H1 (cell line): Measurements from ENCODE around the gene RSPO3. TPM values are rescaled to one million over a fixed set of nuclear protein-coding genes. Genes with fewer than 3 reads are reported as not detected.

Experiments used
- CTCF ChIA-PET: fragments of 300-600 bp; sonication (Branson Sonifier 250); formaldehyde crosslinking; loops from one replicate; lab custom pipeline; 2021; ENCODE audit not compliant: partially characterized antibody; lab: Charles Lee
- POLR2A ChIA-PET: fragments of 300-600 bp; sonication (Branson Sonifier 250); formaldehyde crosslinking; loops from one replicate; lab custom pipeline; 2021; ENCODE audit warnings: inconsistent platforms; ENCODE audit not compliant: partially characterized antibody; lab: Charles Lee
- DNase-seq, 2 experiments: peaks; one replicate each; pipeline versions ENCODE4 v3.0.0 to v3.0.0-alpha.2; 2010 to 2022; ENCODE audit warnings: low spot score in 2 of 2, low read depth in 1 of 2, mixed read lengths in 1 of 2
- FAIRE-seq: peaks from 2 replicates; lab custom pipeline; 2011; peaks lifted over from hg19 to GRCh38; lab: Jason Lieb, UNC
- H2AFZ ChIP-seq: 2 replicates; pipeline ENCODE4 v1.8.1; 2012; ENCODE audit warnings: low read length, inconsistent platforms
- H2AK5ac ChIP-seq: 2 replicates; pipeline ENCODE4 v1.6.1; 2013; ENCODE audit warnings: low read depth, low read length
- H2BK120ac ChIP-seq: replicated peaks from 2 replicates; pipeline ENCODE3; 2013; ENCODE audit warnings: low read depth, low read length, inconsistent platforms
- H2BK12ac ChIP-seq: 2 replicates; pipeline ENCODE4 v1.6.1; 2013; ENCODE audit warnings: low read depth, low read length
- H2BK15ac ChIP-seq: 2 replicates; pipeline ENCODE4 v1.6.1; 2013; ENCODE audit warnings: low read length
- H2BK20ac ChIP-seq: 2 replicates; pipeline ENCODE4 v1.6.1; 2013; ENCODE audit warnings: low read length
- H2BK5ac ChIP-seq: 2 replicates; pipeline ENCODE4 v1.6.1; 2013; ENCODE audit warnings: low read depth, low read length
- H3K14ac ChIP-seq: 2 replicates; pipeline ENCODE4 v1.6.1; 2013; ENCODE audit warnings: inconsistent platforms; ENCODE audit not compliant: insufficient read length
- H3K18ac ChIP-seq: 2 replicates; pipeline ENCODE4 v1.6.1; 2013; ENCODE audit warnings: low read length; ENCODE audit errors: extremely low read depth
- H3K23ac ChIP-seq: 2 replicates; pipeline ENCODE4 v1.6.1; 2013; ENCODE audit warnings: inconsistent platforms; ENCODE audit not compliant: insufficient read length
- H3K23me2 ChIP-seq: 2 replicates; pipeline ENCODE4 v1.6.1; 2013; ENCODE audit warnings: low read depth, low read length
- H3K27ac ChIP-seq: 2 replicates; pipeline ENCODE4 v1.6.1; 2011; ENCODE audit warnings: low read depth, low read length, inconsistent platforms
- H3K27me3 ChIP-seq, 4 experiments: replicated peaks in 1 of 4; 1 replicate in 1 of 4; 2 replicates in 3 of 4; pipeline versions ENCODE4 v1.6.1 to v1.8.1; 2011 to 2013; ENCODE audit warnings: low read length in 3 of 4, mild to moderate bottlenecking in 3 of 4, inconsistent platforms in 2 of 4, mixed read lengths in 2 of 4, moderate library complexity in 1 of 4; ENCODE audit not compliant: control insufficient read depth in 3 of 4, insufficient read depth in 3 of 4; ENCODE audit errors: extremely low read depth in 1 of 4
- H3K36me3 ChIP-seq, 4 experiments: 2 replicates each; pipeline versions ENCODE4 v1.6.1 to v1.8.1; 2011 to 2013; ENCODE audit warnings: mild to moderate bottlenecking in 4 of 4, low read length in 3 of 4, moderate library complexity in 2 of 4, control low read depth in 1 of 4, inconsistent platforms in 1 of 4; ENCODE audit not compliant: insufficient read depth in 4 of 4, control insufficient read depth in 2 of 4
- H3K4ac ChIP-seq: replicated peaks from 2 replicates; pipeline ENCODE3; 2013; ENCODE audit warnings: low read length, low read depth, mixed read lengths, inconsistent platforms; ENCODE audit not compliant: insufficient read length
- H3K4me1 ChIP-seq, 4 experiments: replicated peaks in 1 of 4; 1 replicate in 1 of 4; 2 replicates in 3 of 4; pipeline versions ENCODE4 v1.6.1 to v1.8.1; 2011 to 2013; ENCODE audit warnings: low read length in 3 of 4, inconsistent platforms in 2 of 4, mixed read lengths in 1 of 4; ENCODE audit not compliant: insufficient read depth in 4 of 4, control insufficient read depth in 3 of 4
- H3K4me2 ChIP-seq, 2 experiments: 2 replicates each; pipeline versions ENCODE4 v1.6.1 to v1.8.1; 2011 to 2013; ENCODE audit warnings: low read depth in 2 of 2, low read length in 2 of 2, control low read depth in 1 of 2, inconsistent platforms in 1 of 2, mild to moderate bottlenecking in 1 of 2; ENCODE audit not compliant: insufficient read depth in 1 of 2
- H3K4me3 ChIP-seq, 4 experiments: fragments of 200-600, 300-600 bp in 1 of 4; sonication (generic), shearing (Covaris generic), sonication (Bioruptor Twin) in 1 of 4; 2 replicates each; pipeline versions ENCODE4 v1.5.1 to v1.8.1; 2011 to 2016; ENCODE audit warnings: low read length in 4 of 4, low read depth in 3 of 4, control low read depth in 2 of 4, inconsistent platforms in 2 of 4, mild to moderate bottlenecking in 2 of 4, mixed read lengths in 1 of 4, moderate library complexity in 1 of 4; ENCODE audit not compliant: insufficient read depth in 2 of 4; ENCODE audit errors: extremely low read depth in 1 of 4
- H3K56ac ChIP-seq: replicated peaks from 2 replicates; pipeline ENCODE3; 2013; ENCODE audit warnings: low read depth, mild to moderate bottlenecking, mixed read lengths, low read length, inconsistent platforms; ENCODE audit not compliant: insufficient read length
- H3K79me1 ChIP-seq: 2 replicates; pipeline ENCODE4 v1.6.1; 2013; ENCODE audit warnings: low read depth, low read length, control low read depth
- H3K79me2 ChIP-seq, 2 experiments: 2 replicates each; pipeline versions ENCODE4 v1.6.1 to v1.8.1; 2012 to 2013; ENCODE audit warnings: low read length in 2 of 2, mild to moderate bottlenecking in 2 of 2, inconsistent platforms in 1 of 2; ENCODE audit not compliant: insufficient read depth in 2 of 2, control insufficient read depth in 1 of 2
- H3K9ac ChIP-seq, 4 experiments: replicated peaks in 1 of 4; 1 replicate in 1 of 4; 2 replicates in 3 of 4; pipeline versions ENCODE4 v1.6.1 to v1.8.1; 2011 to 2013; ENCODE audit warnings: low read depth in 3 of 4, low read length in 3 of 4, control low read depth in 2 of 4, mild to moderate bottlenecking in 2 of 4, moderate library complexity in 2 of 4, inconsistent platforms in 1 of 4; ENCODE audit errors: extremely low read depth in 1 of 4
- H3K9me3 ChIP-seq, 2 experiments: 2 replicates each; pipeline versions ENCODE4 v1.6.1 to v1.8.1; 2012 to 2013; ENCODE audit warnings: mild to moderate bottlenecking in 2 of 2, moderate library complexity in 2 of 2, control low read depth in 1 of 2, inconsistent platforms in 1 of 2, low read depth in 1 of 2, low read length in 1 of 2, mixed read lengths in 1 of 2; ENCODE audit not compliant: insufficient read depth in 2 of 2
- H4K20me1 ChIP-seq, 2 experiments: replicated peaks in 1 of 2; 2 replicates each; pipeline versions ENCODE3 to v1.8.1; 2011 to 2013; ENCODE audit warnings: inconsistent platforms in 2 of 2, low read length in 2 of 2, mild to moderate bottlenecking in 1 of 2; ENCODE audit not compliant: insufficient read depth in 2 of 2, control insufficient read depth in 1 of 2
- H4K5ac ChIP-seq: 2 replicates; pipeline ENCODE4 v1.6.1; 2013; ENCODE audit warnings: low read length, low read depth, mixed read lengths, inconsistent platforms; ENCODE audit not compliant: insufficient read length
- H4K8ac ChIP-seq: 2 replicates; pipeline ENCODE4 v1.8.0; 2013; ENCODE audit warnings: mild to moderate bottlenecking, moderate library complexity, low read length, inconsistent platforms; ENCODE audit not compliant: insufficient read depth; ENCODE audit errors: extremely low read depth
- H4K91ac ChIP-seq: replicated peaks from 2 replicates; pipeline ENCODE3; 2013; ENCODE audit warnings: low read length, mixed read lengths, inconsistent platforms; ENCODE audit not compliant: insufficient read length
- CHD1 ChIP-seq: IDR thresholded peaks from 2 replicates; pipeline ENCODE4 v1.6.1; 2012; ENCODE audit warnings: low read depth, low read length, improper control_type of control experiment
- KDM5A ChIP-seq: fragments of 200-600 bp; IDR thresholded peaks from 2 replicates; pipeline ENCODE4 v1.7.1; 2012; ENCODE audit warnings: mild to moderate bottlenecking, low read length, inconsistent platforms, mixed read lengths
- RBBP5 ChIP-seq: IDR thresholded peaks from 2 replicates; pipeline ENCODE4 v1.7.1; 2012; ENCODE audit warnings: low read depth, mild to moderate bottlenecking, inconsistent platforms, low read length, moderate library complexity, borderline replicate concordance
- RNF2 ChIP-seq: fragments of 200-900, 300-1000 bp; sonication (generic); IDR thresholded peaks from 2 replicates; pipeline ENCODE4 v1.7.1; 2016; ENCODE audit warnings: borderline replicate concordance, low read depth, mild to moderate bottlenecking, antibody characterized with exemption, low read length; ENCODE audit not compliant: poor library complexity, severe bottlenecking; ENCODE audit errors: missing control alignments
- SUZ12 ChIP-seq: fragments of 200-600 bp; sonication (generic); IDR thresholded peaks from 2 replicates; pipeline ENCODE4 v1.6.1; 2012; ENCODE audit warnings: mild to moderate bottlenecking, inconsistent platforms, low read length, moderate library complexity, mixed read lengths
- TEAD4 ChIP-seq: IDR thresholded peaks from 2 replicates; pipeline ENCODE4 v1.6.1; 2012; ENCODE audit warnings: low read depth, low read length, inconsistent platforms, mixed read lengths
- WGBS, 2 experiments: shearing (Covaris generic) in 1 of 2; methylation state at CpG; one replicate each; pipeline versions ENCODE4 v1.1.6 to v1.1.7; 2013 to 2015; ENCODE audit warnings: low lambda C conversion rate in 2 of 2, mixed read lengths in 2 of 2, inconsistent platforms in 1 of 2, low coverage in 1 of 2, missing lambda C conversion rate in 1 of 2; ENCODE audit not compliant: insufficient replicate concordance in 2 of 2, insufficient coverage in 1 of 2, insufficient read length in 1 of 2; ENCODE audit errors: extremely low coverage in 1 of 2, missing lambda C conversion rate in 1 of 2; 5-methylcytosine and 5-hydroxymethylcytosine counted together
- polyA plus RNA-seq, 7 experiments: library from polyadenylated mRNA; depleted of rRNA in 3 of 7; stranded (reverse) in 5 of 7; unstranded in 2 of 7; fragments of >200 nt in 5 of 7; fragments of 200-250 nt in 2 of 7; gene quantifications; 1 replicate in 5 of 7; 2 replicates in 1 of 7; 4 replicates in 1 of 7; pipeline versions ENCODE4 v1.2.1 to v1.2.3, GENCODE V29; 2011 to 2013; ENCODE audit warnings: missing spikeins in 2 of 7, mixed read lengths in 2 of 7
- total RNA-seq: library from RNA; stranded (reverse); fragmentation: NEBNext Ultra II Directional; extraction: Animal tissue kit (Norgen Biotek cat#: 25700); gene quantifications from 2 replicates; pipeline ENCODE4 v1.2.1, GENCODE V29; 2021

Gene RSPO3
- total and polyA plus RNA-seq, 2 of the 8 experiments (the other 6 are each of a cell fraction or from before 2014, with no cell fraction given), result not detected

GRCh38 chr6:127131275-127131674 is 12.8 kb downstream of the RSPO3 start:
- Histone ChIP-seq H3K27me3 (no peaks in the 10 kb centered on the region), H3K23ac (no peak overlapping the region), H3K4me1 (no peaks in the 10 kb centered on the region), H2BK120ac (no peak overlapping the region), H2AFZ (no peak overlapping the region), H3K18ac (no peak overlapping the region), H4K8ac (no peak overlapping the region), H3K23me2 (no peaks in the 10 kb centered on the region), H3K36me3 (no peaks in the 10 kb centered on the region), H2BK5ac (no peak overlapping the region), H3K56ac (no peak overlapping the region), H4K91ac (no peak overlapping the region), H4K5ac (no peak overlapping the region), H2AK5ac (no peak overlapping the region)
- ChIA-PET CTCF (interaction anchor here (0.9 to 4.3 kb wide), 3 partner anchors 10 to 136 kb away, joined by 3 to 20 read pairs (median 4); partner anchors contain the start of gene RNF146), POLR2A (no interaction called here)
- FAIRE-seq, result no peak
- WGBS, 2 experiments, result 88% methylated on average over 3 of the region's 3 CpGs; no CpG with 5 or more reads in 1 of the 2 experiments
- no peak for TF ChIP-seq SUZ12
- no peak for TF ChIP-seq RBBP5
- TF ChIP-seq RNF2, result no peak
- TF ChIP-seq CHD1, result no peak
- TF ChIP-seq KDM5A, result no peak
- TF ChIP-seq TEAD4, result no peak
- TF ChIP-seq, all 59 proteins: peak for 0
- DNase-seq, result no peak
- no peaks in the 10 kb centered on the region for H3K9me3 ChIP-seq
- H3K79me1 ChIP-seq, result no peaks in the 10 kb centered on the region
- H3K27ac ChIP-seq, result no peak overlapping the region
- no peak overlapping the region for H3K4ac ChIP-seq
- no peak overlapping the region for H2BK20ac ChIP-seq
- H3K79me2 ChIP-seq, result no peaks in the 10 kb centered on the region
- no peak overlapping the region for H3K9ac ChIP-seq
- no peak overlapping the region for H3K4me2 ChIP-seq
- no peak overlapping the region for H3K4me3 ChIP-seq
- no peak overlapping the region for H3K14ac ChIP-seq
- no peak overlapping the region for H2BK12ac ChIP-seq
- no peaks in the 10 kb centered on the region for H4K20me1 ChIP-seq
- H2BK15ac ChIP-seq, result no peak overlapping the region
